Immature natural killer cell (primary cell): ENCODE data around the gene DDX23. TPM values are rescaled to one million over a fixed set of nuclear protein-coding genes. Genes with fewer than 3 reads are reported as not detected.
"Not testable (repeated sequence)": the region's sequence is repeated elsewhere in the genome, so short reads cannot be mapped to it uniquely, and the experiment has no call there.

ENCODE experiments used
- DNase-seq, 3 donors: peaks; one replicate each; pipeline ENCODE4 v3.0.0; 2022; ENCODE audit warnings: mixed read lengths in 1 of 3
- H3K27ac Mint-ChIP-seq, 6 donors: one replicate each; pipeline ENCODE4 v1.8.0; 2020; ENCODE audit warnings: mixed read lengths in 6 of 6, mild to moderate bottlenecking in 5 of 6, inconsistent platforms in 4 of 6, moderate library complexity in 3 of 6
- H3K27me3 Mint-ChIP-seq, 3 donors: one replicate each; pipeline ENCODE4 v1.8.0; 2020 to 2021; ENCODE audit warnings: low read depth in 3 of 3, mild to moderate bottlenecking in 3 of 3, mixed read lengths in 3 of 3, moderate library complexity in 3 of 3, inconsistent platforms in 1 of 3
- H3K36me3 Mint-ChIP-seq, 3 donors: one replicate each; pipeline ENCODE4 v1.8.0; 2020; ENCODE audit warnings: mixed read lengths in 3 of 3, inconsistent platforms in 2 of 3, mild to moderate bottlenecking in 2 of 3
- H3K4me1 Mint-ChIP-seq, 2 donors: one replicate each; pipeline ENCODE4 v1.8.0; 2020; ENCODE audit warnings: inconsistent platforms in 2 of 2, mild to moderate bottlenecking in 2 of 2, mixed read lengths in 2 of 2, moderate library complexity in 1 of 2
- H3K4me3 Mint-ChIP-seq, 5 donors: one replicate each; pipeline ENCODE4 v1.8.0; 2020; ENCODE audit warnings: mild to moderate bottlenecking in 5 of 5, mixed read lengths in 5 of 5, inconsistent platforms in 3 of 5, moderate library complexity in 3 of 5
- H3K9me3 Mint-ChIP-seq, 6 donors: one replicate each; pipeline ENCODE4 v1.8.0; 2020; ENCODE audit warnings: mild to moderate bottlenecking in 6 of 6, mixed read lengths in 6 of 6, inconsistent platforms in 4 of 6, moderate library complexity in 3 of 6
- polyA plus RNA-seq, 3 donors: library from polyadenylated mRNA; unstranded; fragments of 300-500 nt; fragmentation: Illumina TruSeq; gene quantifications; one replicate each; pipeline ENCODE4 v1.2.3, GENCODE V29; 2021

The DDX23 gene
- polyA plus RNA-seq, 3 donors from 2014 or later: 27.7 to 76.6 (median 37.7) TPM

- no peak overlapping the region for H3K4me3 Mint-ChIP-seq
- DNase-seq: no peak
- H3K27ac Mint-ChIP-seq: no peak overlapping the region
- peaks cover 1 to 9% (median 3%) of the 10 kb centered on the region in 3 donors for H3K27me3 Mint-ChIP-seq
- peaks cover 8 to 12% of the 10 kb centered on the region in 2 donors for H3K4me1 Mint-ChIP-seq
- no peaks in the 10 kb centered on the region for H3K36me3 Mint-ChIP-seq
- no peaks in the 10 kb centered on the region for H3K9me3 Mint-ChIP-seq
Measured at GRCh38 chr12:48857278-48857994, 5.5 kb upstream of the DDX23 start.

GRCh38 chr12:48856379-48856778 is 4.4 kb upstream of the DDX23 start:
- no peak for DNase-seq
- peaks cover 15 to 22% of the 10 kb centered on the region in 2 donors for H3K4me1 Mint-ChIP-seq
- no peaks in the 10 kb centered on the region for H3K36me3 Mint-ChIP-seq
- H3K27ac Mint-ChIP-seq: no peak overlapping the region
- H3K4me3 Mint-ChIP-seq: no peak overlapping the region
- no peaks in the 10 kb centered on the region for H3K9me3 Mint-ChIP-seq
- peaks cover 4 to 11% (median 6%) of the 10 kb centered on the region in 3 donors for H3K27me3 Mint-ChIP-seq

GRCh38 chr12:48854932-48855331 is 3.0 kb upstream of the DDX23 start:
- Mint-ChIP-seq H3K27me3 (peaks cover 4 to 22% (median 14%) of the 10 kb centered on the region in 3 donors), H3K27ac (peak overlapping the region in 2 of 6 donors; percentile 9 to 12), H3K4me1 (peaks cover 29 to 37% of the 10 kb centered on the region in 2 donors)
- H3K36me3 Mint-ChIP-seq, DNase-seq, H3K4me3 Mint-ChIP-seq, H3K9me3 Mint-ChIP-seq: not testable (repeated sequence)

GRCh38 chr12:48854488-48854887 is 2.5 kb upstream of the DDX23 start:
- Mint-ChIP-seq H3K27ac (peak overlapping the region in 2 of 6 donors; percentile 9 to 12), H3K27me3 (peaks cover 4 to 21% (median 14%) of the 10 kb centered on the region in 3 donors), H3K4me3 (no peak overlapping the region), H3K9me3 (no peaks in the 10 kb centered on the region), H3K4me1 (peaks cover 33 to 41% of the 10 kb centered on the region in 2 donors), H3K36me3 (peaks cover 0 to 5% (median 0%) of the 10 kb centered on the region in 3 donors)
- DNase-seq: no peak

GRCh38 chr12:48852734-48853688 is 1.0 kb upstream of the DDX23 start:
- peak; percentile 84 to 86 (median 84) for DNase-seq
- H3K36me3 Mint-ChIP-seq: peaks cover 0 to 8% (median 0%) of the 10 kb centered on the region in 3 donors
- peak overlapping the region; percentile 95 to 99 (median 97) for H3K4me3 Mint-ChIP-seq
- peaks cover 4 to 19% (median 14%) of the 10 kb centered on the region in 3 donors for H3K27me3 Mint-ChIP-seq
- H3K9me3 Mint-ChIP-seq: no peaks in the 10 kb centered on the region
- peaks cover 35 to 47% of the 10 kb centered on the region in 2 donors for H3K4me1 Mint-ChIP-seq
- H3K27ac Mint-ChIP-seq: peak overlapping the region; percentile 96 to 100 (median 98)

- peaks cover 16 to 41% (median 20%) of the 10 kb centered on the region in 3 donors for H3K36me3 Mint-ChIP-seq
- H3K27me3 Mint-ChIP-seq, H3K4me1 Mint-ChIP-seq, H3K27ac Mint-ChIP-seq, H3K4me3 Mint-ChIP-seq, DNase-seq, H3K9me3 Mint-ChIP-seq: not testable (repeated sequence)
Measured at GRCh38 chr12:48842021-48842420, 9.9 kb downstream of the DDX23 start.

- H3K9me3 Mint-ChIP-seq: no peaks in the 10 kb centered on the region
- H3K36me3 Mint-ChIP-seq: peaks cover 23 to 53% (median 31%) of the 10 kb centered on the region in 3 donors
- no peaks in the 10 kb centered on the region for H3K4me1 Mint-ChIP-seq
- peak overlapping the region in 2 of 6 donors; percentile 26 to 42 for H3K27ac Mint-ChIP-seq
- H3K27me3 Mint-ChIP-seq: peaks cover 0 to 1% (median 0%) of the 10 kb centered on the region in 3 donors
- H3K4me3 Mint-ChIP-seq: no peak overlapping the region
- no peak for DNase-seq
Measured at GRCh38 chr12:48838048-48838447, 13.9 kb downstream of the DDX23 start.

GRCh38 chr12:48832321-48833060 is 19.5 kb downstream of the DDX23 start:
- Mint-ChIP-seq H3K4me3 (no peak overlapping the region), H3K27ac (peak overlapping the region in 1 of 6 donors; percentile 55), H3K4me1 (no peaks in the 10 kb centered on the region), H3K27me3 (peaks cover 0 to 3% (median 2%) of the 10 kb centered on the region in 3 donors), H3K9me3 (no peaks in the 10 kb centered on the region), H3K36me3 (peaks cover 29 to 65% (median 37%) of the 10 kb centered on the region in 3 donors)
- no peak for DNase-seq

GRCh38 chr12:48831257-48831656 is 20.7 kb downstream of the DDX23 start:
- no peaks in the 10 kb centered on the region for H3K4me1 Mint-ChIP-seq
- H3K27me3 Mint-ChIP-seq: peaks cover 0 to 3% (median 2%) of the 10 kb centered on the region in 3 donors
- H3K9me3 Mint-ChIP-seq: no peaks in the 10 kb centered on the region
- no peak for DNase-seq
- H3K4me3 Mint-ChIP-seq: no peak overlapping the region
- peak overlapping the region in 3 of 6 donors; percentile 71 to 86 (median 76) for H3K27ac Mint-ChIP-seq
- H3K36me3 Mint-ChIP-seq: peaks cover 25 to 55% (median 33%) of the 10 kb centered on the region in 3 donors

GRCh38 chr12:48828841-48829575 is 23.0 kb downstream of the DDX23 start:
- no peaks in the 10 kb centered on the region for H3K9me3 Mint-ChIP-seq
- peaks cover 21 to 45% (median 24%) of the 10 kb centered on the region in 3 donors for H3K36me3 Mint-ChIP-seq
- no peak overlapping the region for H3K27ac Mint-ChIP-seq
- no peak overlapping the region for H3K4me3 Mint-ChIP-seq
- peaks cover 0 to 3% (median 3%) of the 10 kb centered on the region in 3 donors for H3K27me3 Mint-ChIP-seq
- no peaks in the 10 kb centered on the region for H3K4me1 Mint-ChIP-seq
- no peak for DNase-seq

- peaks cover 0 to 3% (median 3%) of the 10 kb centered on the region in 3 donors for H3K27me3 Mint-ChIP-seq
- H3K4me1 Mint-ChIP-seq: no peaks in the 10 kb centered on the region
- H3K4me3 Mint-ChIP-seq: no peak overlapping the region
- H3K27ac Mint-ChIP-seq: no peak overlapping the region
- peaks cover 15 to 38% (median 19%) of the 10 kb centered on the region in 3 donors for H3K36me3 Mint-ChIP-seq
- no peaks in the 10 kb centered on the region for H3K9me3 Mint-ChIP-seq
- no peak for DNase-seq
Measured at GRCh38 chr12:48828293-48828692, 23.7 kb downstream of the DDX23 start.

GRCh38 chr12:48827513-48828096 is 24.4 kb downstream of the DDX23 start:
- Mint-ChIP-seq H3K9me3 (no peaks in the 10 kb centered on the region), H3K27me3 (peaks cover 0 to 3% (median 3%) of the 10 kb centered on the region in 3 donors), H3K27ac (no peak overlapping the region), H3K4me3 (no peak overlapping the region), H3K36me3 (peaks cover 13 to 35% (median 16%) of the 10 kb centered on the region in 3 donors), H3K4me1 (no peaks in the 10 kb centered on the region)
- no peak for DNase-seq
